Measurements from ENCODE around the gene FOXO1. TPM values are rescaled to one million over a fixed set of nuclear protein-coding genes. Genes with fewer than 3 reads are reported as not detected.

The FOXO1 gene
- total and polyA plus RNA-seq, 5 donors from 2014 or later = 45.5 to 119 (median 82.2) TPM

DNA sequence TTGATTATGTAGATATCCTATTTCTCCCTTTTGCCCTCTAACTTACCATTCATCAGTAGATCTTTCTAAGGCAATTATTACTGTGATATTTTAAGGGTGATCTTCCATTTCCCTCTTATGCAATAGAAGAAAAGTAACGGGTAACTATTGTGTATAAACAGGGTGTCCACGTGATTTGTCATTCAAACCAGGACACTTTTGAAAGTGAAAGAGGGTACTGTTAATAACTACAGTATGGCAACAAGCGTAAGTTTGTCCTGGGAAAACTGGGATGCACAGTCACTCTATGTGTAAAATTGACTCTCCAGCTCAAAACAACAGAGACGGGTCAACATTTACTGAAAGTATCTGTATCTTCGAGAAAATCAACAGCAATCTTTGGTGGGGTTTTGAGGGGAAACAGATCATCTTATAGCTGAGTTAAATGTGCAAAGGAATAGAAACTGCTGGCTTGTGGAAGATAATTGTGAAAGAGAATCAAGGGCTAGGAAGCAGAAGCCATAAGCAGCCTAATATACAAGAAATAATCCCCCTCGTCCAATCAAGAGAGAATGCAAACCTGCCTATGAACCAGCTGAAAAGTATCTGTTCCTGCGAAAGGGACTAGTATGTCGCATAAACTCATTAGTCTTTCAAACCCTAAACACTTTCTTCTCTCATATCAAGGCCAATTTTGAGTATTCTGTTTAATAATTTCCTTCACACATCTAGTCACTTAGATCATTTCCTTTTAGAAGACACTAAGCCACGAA, 126.7 kb downstream of the FOXO1 start:
- Mint-ChIP-seq H3K36me3 (no peaks in the 10 kb centered on the region), H3K4me1 (peaks cover 6 to 20% (median 12%) of the 10 kb centered on the region in 4 donors), H3K27me3 (no peaks in the 10 kb centered on the region), H3K9me3 (no peaks in the 10 kb centered on the region), H3K27ac (peak overlapping the region in 2 of 3 donors; percentile 7 to 49), H3K4me3 (no peak overlapping the region)
- Histone ChIP-seq H3K36me3 (ENCODE audit: control insufficient read depth, insufficient read depth, low read length) (no peaks in the 10 kb centered on the region), H3K9me3 (ENCODE audit: control insufficient read depth in 2 of 2, low read length in 2 of 2) (no peaks in the 10 kb centered on the region), H3K27me3 (ENCODE audit: control insufficient read depth, insufficient read depth, low read length) (no peaks in the 10 kb centered on the region), H3K27ac (ENCODE audit: insufficient read depth, low read length, poor library complexity, severe bottlenecking) (no peak overlapping the region), H3K4me3 (ENCODE audit: low read depth, low read length) (no peak overlapping the region), H3K4me1 (ENCODE audit: control insufficient read depth, insufficient read depth, low read length, poor library complexity, severe bottlenecking) (no peaks in the 10 kb centered on the region)
- DNase-seq (no peak), ATAC-seq (ENCODE audit: low read depth in 2 of 2) (no peak)

DNA sequence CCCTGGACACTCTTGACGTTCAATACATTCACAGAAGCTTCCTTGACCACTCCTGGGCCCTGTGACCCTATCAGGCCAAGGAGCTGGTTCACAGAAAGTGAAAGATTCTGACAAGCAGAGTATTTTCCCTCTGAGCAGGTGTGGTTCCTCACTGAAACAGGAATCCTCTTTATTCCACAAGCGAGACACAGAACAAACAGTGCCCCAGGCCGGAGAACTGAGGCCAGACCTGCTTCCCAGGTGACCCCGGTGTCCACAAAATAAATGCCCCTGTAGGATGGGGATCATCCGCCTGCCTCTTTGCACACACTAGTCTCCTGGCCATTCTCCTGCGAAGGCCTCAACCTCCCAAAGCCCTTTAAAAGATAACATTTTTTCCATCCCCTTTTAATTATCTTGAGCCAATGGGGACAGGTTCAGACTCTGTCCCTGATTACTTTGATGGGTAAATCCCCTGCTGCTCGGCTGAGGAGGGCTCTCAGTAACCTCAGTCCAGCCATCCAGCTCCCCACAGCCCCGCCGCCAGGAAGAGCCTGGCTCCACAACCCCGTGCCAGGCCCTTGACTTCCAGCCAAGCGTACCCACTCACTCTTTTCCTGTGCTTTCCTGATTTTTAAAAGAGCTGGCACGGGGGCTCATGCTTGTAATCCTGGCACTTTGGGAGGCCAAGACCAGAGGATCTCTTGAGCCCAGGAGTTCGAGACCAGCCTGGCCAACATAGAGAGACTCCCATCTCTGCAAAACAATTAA, 129.1 kb downstream of the FOXO1 start:
- peak overlapping the region in 1 of 4 donors; percentile 70 for H3K4me3 Mint-ChIP-seq

DNA sequence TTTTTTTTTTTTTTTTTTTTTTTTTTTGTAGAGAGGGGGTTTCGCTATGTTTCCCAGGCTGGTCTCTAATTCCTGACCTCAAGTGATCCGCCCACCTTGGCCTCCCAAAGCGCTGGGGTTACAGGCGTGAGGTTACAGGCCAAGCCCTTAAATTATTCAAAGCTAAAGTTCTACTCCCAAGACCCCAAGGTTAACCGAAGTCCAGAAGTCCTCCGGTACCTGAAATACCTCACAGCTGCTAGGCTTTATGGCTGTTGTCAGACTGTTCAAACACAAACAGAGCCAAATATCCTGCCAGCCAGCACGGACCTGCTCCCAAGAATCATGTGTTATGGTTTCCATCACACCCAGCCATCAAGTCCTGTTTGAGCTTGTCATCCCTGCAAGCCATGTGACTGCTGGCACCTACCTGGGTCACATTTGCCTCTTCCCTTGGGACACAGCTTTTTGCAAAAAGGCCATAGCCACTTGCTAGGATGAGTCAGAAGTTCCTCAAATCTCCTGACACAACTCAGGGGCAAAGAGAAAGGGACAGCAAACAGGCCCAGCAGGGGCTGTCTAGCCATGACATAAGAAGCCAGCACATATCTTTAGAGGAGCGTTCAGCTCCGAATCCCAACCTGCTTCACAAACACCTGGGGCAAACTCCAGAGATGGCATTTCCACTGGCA, 129.9 kb downstream of the FOXO1 start:
- ATAC-seq (ENCODE audit: low read depth in 2 of 2) = no peak
- H3K27ac Mint-ChIP-seq = no peak overlapping the region
- Histone ChIP-seq H3K27me3 (ENCODE audit: control insufficient read depth, insufficient read depth, low read length) (no peaks in the 10 kb centered on the region), H3K27ac (ENCODE audit: insufficient read depth, low read length, poor library complexity, severe bottlenecking) (no peak overlapping the region), H3K4me3 (ENCODE audit: low read depth, low read length) (no peak overlapping the region), H3K4me1 (ENCODE audit: control insufficient read depth, insufficient read depth, low read length, poor library complexity, severe bottlenecking) (no peaks in the 10 kb centered on the region), H3K36me3 (ENCODE audit: control insufficient read depth, insufficient read depth, low read length) (no peaks in the 10 kb centered on the region), H3K9me3 (ENCODE audit: control insufficient read depth in 2 of 2, low read length in 2 of 2) (no peaks in the 10 kb centered on the region)
- no peak overlapping the region for H3K4me3 Mint-ChIP-seq
- peaks cover 14 to 20% (median 15%) of the 10 kb centered on the region in 4 donors for H3K4me1 Mint-ChIP-seq
- no peak for DNase-seq
- no peaks in the 10 kb centered on the region for H3K9me3 Mint-ChIP-seq
- H3K36me3 Mint-ChIP-seq = peaks cover 4% of the 10 kb centered on the region
- H3K27me3 Mint-ChIP-seq = no peaks in the 10 kb centered on the region

More for the DNA sequence above, 129.1 kb downstream of the FOXO1 start:
- Mint-ChIP-seq H3K36me3 (peaks cover 2% of the 10 kb centered on the region), H3K9me3 (no peaks in the 10 kb centered on the region), H3K4me1 (peaks cover 8 to 15% (median 13%) of the 10 kb centered on the region in 4 donors), H3K27me3 (no peaks in the 10 kb centered on the region), H3K27ac (peak overlapping the region in 2 of 3 donors; percentile 54 to 60)
- ATAC-seq (ENCODE audit: low read depth in 2 of 2) (no peak), DNase-seq (no peak)
- Histone ChIP-seq H3K4me1 (ENCODE audit: control insufficient read depth, insufficient read depth, low read length, poor library complexity, severe bottlenecking) (no peaks in the 10 kb centered on the region), H3K4me3 (ENCODE audit: low read depth, low read length) (no peak overlapping the region), H3K36me3 (ENCODE audit: control insufficient read depth, insufficient read depth, low read length) (no peaks in the 10 kb centered on the region), H3K9me3 (ENCODE audit: control insufficient read depth in 2 of 2, low read length in 2 of 2) (no peaks in the 10 kb centered on the region), H3K27ac (ENCODE audit: insufficient read depth, low read length, poor library complexity, severe bottlenecking) (no peak overlapping the region), H3K27me3 (ENCODE audit: control insufficient read depth, insufficient read depth, low read length) (no peaks in the 10 kb centered on the region)

DNA sequence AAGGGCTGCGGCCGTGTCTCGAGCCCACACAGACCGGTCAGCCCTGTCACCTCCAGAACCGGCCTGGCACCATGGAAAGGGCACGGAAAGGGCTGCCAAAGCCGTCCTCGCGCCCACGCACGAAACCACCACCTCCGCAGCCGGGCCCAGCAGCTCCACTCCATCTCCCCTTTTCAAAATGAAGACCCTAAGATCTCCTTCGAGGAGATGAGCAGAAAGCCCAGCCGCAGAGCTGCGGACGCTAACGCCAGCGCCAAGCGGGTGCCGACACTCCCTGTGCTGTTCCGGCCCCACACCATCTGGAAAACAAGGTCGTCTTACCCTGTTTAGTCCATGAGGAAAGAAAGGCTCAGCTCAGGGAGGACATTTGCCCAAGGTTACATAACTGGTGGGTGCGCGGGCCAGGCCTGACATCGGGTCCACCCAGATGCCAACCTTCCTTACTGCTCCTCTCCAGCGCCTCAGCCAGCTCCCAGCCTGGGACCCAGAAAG, 131.1 kb downstream of the FOXO1 start:
- no peaks in the 10 kb centered on the region for H3K36me3 ChIP-seq (ENCODE audit: control insufficient read depth, insufficient read depth, low read length)
- H3K4me1 ChIP-seq (ENCODE audit: control insufficient read depth, insufficient read depth, low read length, poor library complexity, severe bottlenecking) = peaks cover 4% of the 10 kb centered on the region
- Mint-ChIP-seq H3K27me3 (no peaks in the 10 kb centered on the region), H3K27ac (no peak overlapping the region), H3K4me3 (no peak overlapping the region), H3K36me3 (peaks cover 4% of the 10 kb centered on the region), H3K4me1 (peaks cover 18 to 31% (median 24%) of the 10 kb centered on the region in 4 donors), H3K9me3 (no peaks in the 10 kb centered on the region)
- ATAC-seq (ENCODE audit: low read depth in 2 of 2) = no peak
- no peaks in the 10 kb centered on the region for H3K9me3 ChIP-seq (ENCODE audit: control insufficient read depth in 2 of 2, low read length in 2 of 2)
- H3K27ac ChIP-seq (ENCODE audit: insufficient read depth, low read length, poor library complexity, severe bottlenecking) = no peak overlapping the region
- H3K4me3 ChIP-seq (ENCODE audit: low read depth, low read length) = no peak overlapping the region
- no peaks in the 10 kb centered on the region for H3K27me3 ChIP-seq (ENCODE audit: control insufficient read depth, insufficient read depth, low read length)
- DNase-seq = no peak

DNA sequence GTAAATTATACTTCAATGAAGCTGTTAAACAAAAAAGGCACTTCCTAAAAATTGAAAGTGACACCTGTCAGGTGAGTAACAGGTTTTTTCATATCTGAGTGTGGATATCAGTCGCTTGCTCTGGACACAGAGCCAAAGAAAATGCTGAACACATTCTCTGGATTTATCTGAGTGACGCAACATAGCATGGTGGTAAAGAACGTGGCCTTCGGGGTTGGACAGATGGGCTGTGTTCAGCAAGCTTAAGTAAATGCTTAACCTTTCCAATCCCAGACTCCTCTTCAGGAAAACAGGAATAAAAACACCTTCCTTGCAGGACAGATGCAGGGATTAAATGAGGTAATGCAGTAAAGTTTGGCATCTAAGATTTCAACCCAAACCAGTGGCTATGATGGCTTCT, 132.0 kb downstream of the FOXO1 start:
- ATAC-seq (ENCODE audit: low read depth in 2 of 2) (no peak), DNase-seq (no peak)
- H3K27me3 ChIP-seq (ENCODE audit: control insufficient read depth, insufficient read depth, low read length) = no peaks in the 10 kb centered on the region
- no peaks in the 10 kb centered on the region for H3K36me3 ChIP-seq (ENCODE audit: control insufficient read depth, insufficient read depth, low read length)
- peaks cover 0 to 5% (median 0%) of the 10 kb centered on the region in 7 donors for H3K9me3 Mint-ChIP-seq
- H3K27me3 Mint-ChIP-seq = no peaks in the 10 kb centered on the region
- peaks cover 18 to 32% (median 26%) of the 10 kb centered on the region in 4 donors for H3K4me1 Mint-ChIP-seq
- H3K27ac ChIP-seq (ENCODE audit: insufficient read depth, low read length, poor library complexity, severe bottlenecking) = no peak overlapping the region
- peaks cover 8% of the 10 kb centered on the region for H3K4me1 ChIP-seq (ENCODE audit: control insufficient read depth, insufficient read depth, low read length, poor library complexity, severe bottlenecking)
- H3K4me3 ChIP-seq (ENCODE audit: low read depth, low read length) = no peak overlapping the region
- H3K27ac Mint-ChIP-seq = peak overlapping the region in 1 of 3 donors; percentile 56
- H3K36me3 Mint-ChIP-seq = peaks cover 4% of the 10 kb centered on the region
- H3K4me3 Mint-ChIP-seq = no peak overlapping the region
- H3K9me3 ChIP-seq (ENCODE audit: control insufficient read depth in 2 of 2, low read length in 2 of 2) = no peaks in the 10 kb centered on the region

DNA sequence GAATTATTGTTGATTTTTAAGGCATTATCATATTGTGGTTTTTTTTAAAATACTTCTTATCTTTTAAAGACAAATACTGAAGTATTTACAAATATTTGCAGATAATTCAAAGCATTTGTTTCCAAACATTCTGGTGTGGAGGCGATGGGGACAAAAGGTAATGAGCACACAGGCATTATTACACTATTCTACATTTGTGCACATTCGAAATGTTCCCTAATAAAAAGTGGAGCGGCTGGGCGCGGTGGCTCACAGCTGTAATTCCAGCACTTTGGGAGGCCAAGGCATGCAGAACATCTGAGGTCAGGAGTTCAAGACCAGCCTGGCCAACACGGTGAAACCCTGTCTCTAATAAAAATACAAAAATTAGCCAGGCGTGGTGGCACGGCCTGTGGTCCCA, 133.4 kb downstream of the FOXO1 start:
- Histone ChIP-seq H3K36me3 (ENCODE audit: control insufficient read depth, insufficient read depth, low read length) (no peaks in the 10 kb centered on the region), H3K9me3 (ENCODE audit: control insufficient read depth in 2 of 2, low read length in 2 of 2) (peaks cover 0 to 2% of the 10 kb centered on the region in 2 experiments), H3K27me3 (ENCODE audit: control insufficient read depth, insufficient read depth, low read length) (no peaks in the 10 kb centered on the region), H3K27ac (ENCODE audit: insufficient read depth, low read length, poor library complexity, severe bottlenecking) (no peak overlapping the region), H3K4me1 (ENCODE audit: control insufficient read depth, insufficient read depth, low read length, poor library complexity, severe bottlenecking) (peaks cover 8% of the 10 kb centered on the region), H3K4me3 (ENCODE audit: low read depth, low read length) (no peak overlapping the region)
- Mint-ChIP-seq H3K4me1 (peaks cover 17 to 32% (median 26%) of the 10 kb centered on the region in 4 donors), H3K27ac (no peak overlapping the region), H3K9me3 (peaks cover 0 to 5% (median under 1%) of the 10 kb centered on the region in 7 donors), H3K4me3 (no peak overlapping the region), H3K27me3 (no peaks in the 10 kb centered on the region), H3K36me3 (peaks cover 4% of the 10 kb centered on the region)
- DNase-seq (no peak), ATAC-seq (ENCODE audit: low read depth in 2 of 2) (no peak)

DNA sequence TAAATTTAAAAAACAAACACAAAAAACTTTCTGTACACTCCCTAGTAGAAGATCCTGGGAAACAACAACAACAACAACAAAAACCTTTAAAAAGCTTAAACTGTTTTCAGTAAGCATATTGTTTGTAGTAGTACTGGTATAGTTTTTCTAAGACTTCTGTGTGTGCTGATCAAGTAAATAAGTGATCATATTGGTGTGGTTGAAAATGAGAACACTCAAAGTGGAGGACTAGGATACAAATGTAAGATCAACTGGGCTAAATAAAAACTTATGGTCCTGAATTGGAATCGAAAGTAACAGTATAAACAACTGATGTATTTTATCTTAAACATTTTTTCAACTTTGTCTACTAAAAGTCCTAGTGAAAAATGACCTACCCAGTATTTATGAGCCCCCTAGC, 135.5 kb downstream of the FOXO1 start:
- H3K4me3 Mint-ChIP-seq = peak overlapping the region in 2 of 4 donors; percentile 21 to 67
- no peaks in the 10 kb centered on the region for H3K27me3 Mint-ChIP-seq
- Histone ChIP-seq H3K4me3 (ENCODE audit: low read depth, low read length) (no peak overlapping the region), H3K27me3 (ENCODE audit: control insufficient read depth, insufficient read depth, low read length) (no peaks in the 10 kb centered on the region), H3K9me3 (ENCODE audit: control insufficient read depth in 2 of 2, low read length in 2 of 2) (peaks cover 11% of the 10 kb centered on the region in 2 experiments), H3K4me1 (ENCODE audit: control insufficient read depth, insufficient read depth, low read length, poor library complexity, severe bottlenecking) (peaks cover 8% of the 10 kb centered on the region), H3K27ac (ENCODE audit: insufficient read depth, low read length, poor library complexity, severe bottlenecking) (no peak overlapping the region), H3K36me3 (ENCODE audit: control insufficient read depth, insufficient read depth, low read length) (no peaks in the 10 kb centered on the region)
- H3K36me3 Mint-ChIP-seq = peaks cover 4% of the 10 kb centered on the region
- DNase-seq (no peak), ATAC-seq (ENCODE audit: low read depth in 2 of 2) (no peak)
- H3K9me3 Mint-ChIP-seq = peaks cover 3 to 9% (median 5%) of the 10 kb centered on the region in 7 donors
- peaks cover 17 to 29% (median 26%) of the 10 kb centered on the region in 4 donors for H3K4me1 Mint-ChIP-seq
- H3K27ac Mint-ChIP-seq = peak overlapping the region in 2 of 3 donors; percentile 51 to 81

Measured in CD4-positive, CD25-positive, alpha-beta regulatory T cell (primary cell).